HFF-Myc (cell line): ENCODE data around the gene PCDHB1.

Experiments
- DNase-seq: peaks from one replicate; pipeline ENCODE4 v3.0.0-alpha.2; 2011; ENCODE audit warnings: low read depth; ENCODE audit errors: extremely low read depth
- H3K4me3 ChIP-seq: replicated peaks from 2 replicates; pipeline ENCODE4 v1.5.1; 2011; ENCODE audit warnings: low read depth, mild to moderate bottlenecking, control low read depth, low read length
- TF ChIP-seq, protein P1 (sequence below): IDR thresholded peaks from 2 replicates; pipeline ENCODE4 v1.5.1; 2012; ENCODE audit warnings: mild to moderate bottlenecking, low read depth, low read length, control low read depth; ENCODE audit errors: missing control alignments

The PCDHB1 gene

DNA sequence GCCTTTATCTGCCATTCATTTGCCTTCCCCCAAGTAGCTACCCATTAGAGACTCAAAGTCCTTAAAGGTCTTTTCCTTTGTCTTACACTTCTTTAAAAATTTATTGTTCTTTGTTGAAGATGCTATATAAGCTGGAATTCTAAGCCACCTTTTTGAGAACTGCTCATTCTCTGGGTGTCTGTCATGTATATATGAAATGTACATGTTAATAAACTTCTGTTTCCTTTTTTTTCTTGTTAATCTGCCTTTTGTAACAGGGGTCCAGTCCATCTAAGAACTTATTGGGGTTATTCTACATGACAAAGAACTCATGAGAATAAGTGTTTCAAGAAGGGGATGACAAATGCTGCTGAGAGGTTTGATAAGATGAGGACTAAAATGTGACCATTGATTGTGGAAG, 43.4 kb upstream of the PCDHB1 start:
- TF ChIP-seq, protein P1, sequence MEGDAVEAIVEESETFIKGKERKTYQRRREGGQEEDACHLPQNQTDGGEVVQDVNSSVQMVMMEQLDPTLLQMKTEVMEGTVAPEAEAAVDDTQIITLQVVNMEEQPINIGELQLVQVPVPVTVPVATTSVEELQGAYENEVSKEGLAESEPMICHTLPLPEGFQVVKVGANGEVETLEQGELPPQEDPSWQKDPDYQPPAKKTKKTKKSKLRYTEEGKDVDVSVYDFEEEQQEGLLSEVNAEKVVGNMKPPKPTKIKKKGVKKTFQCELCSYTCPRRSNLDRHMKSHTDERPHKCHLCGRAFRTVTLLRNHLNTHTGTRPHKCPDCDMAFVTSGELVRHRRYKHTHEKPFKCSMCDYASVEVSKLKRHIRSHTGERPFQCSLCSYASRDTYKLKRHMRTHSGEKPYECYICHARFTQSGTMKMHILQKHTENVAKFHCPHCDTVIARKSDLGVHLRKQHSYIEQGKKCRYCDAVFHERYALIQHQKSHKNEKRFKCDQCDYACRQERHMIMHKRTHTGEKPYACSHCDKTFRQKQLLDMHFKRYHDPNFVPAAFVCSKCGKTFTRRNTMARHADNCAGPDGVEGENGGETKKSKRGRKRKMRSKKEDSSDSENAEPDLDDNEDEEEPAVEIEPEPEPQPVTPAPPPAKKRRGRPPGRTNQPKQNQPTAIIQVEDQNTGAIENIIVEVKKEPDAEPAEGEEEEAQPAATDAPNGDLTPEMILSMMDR = no peak
- no peak overlapping the region for H3K4me3 ChIP-seq
- no peak for DNase-seq

DNA sequence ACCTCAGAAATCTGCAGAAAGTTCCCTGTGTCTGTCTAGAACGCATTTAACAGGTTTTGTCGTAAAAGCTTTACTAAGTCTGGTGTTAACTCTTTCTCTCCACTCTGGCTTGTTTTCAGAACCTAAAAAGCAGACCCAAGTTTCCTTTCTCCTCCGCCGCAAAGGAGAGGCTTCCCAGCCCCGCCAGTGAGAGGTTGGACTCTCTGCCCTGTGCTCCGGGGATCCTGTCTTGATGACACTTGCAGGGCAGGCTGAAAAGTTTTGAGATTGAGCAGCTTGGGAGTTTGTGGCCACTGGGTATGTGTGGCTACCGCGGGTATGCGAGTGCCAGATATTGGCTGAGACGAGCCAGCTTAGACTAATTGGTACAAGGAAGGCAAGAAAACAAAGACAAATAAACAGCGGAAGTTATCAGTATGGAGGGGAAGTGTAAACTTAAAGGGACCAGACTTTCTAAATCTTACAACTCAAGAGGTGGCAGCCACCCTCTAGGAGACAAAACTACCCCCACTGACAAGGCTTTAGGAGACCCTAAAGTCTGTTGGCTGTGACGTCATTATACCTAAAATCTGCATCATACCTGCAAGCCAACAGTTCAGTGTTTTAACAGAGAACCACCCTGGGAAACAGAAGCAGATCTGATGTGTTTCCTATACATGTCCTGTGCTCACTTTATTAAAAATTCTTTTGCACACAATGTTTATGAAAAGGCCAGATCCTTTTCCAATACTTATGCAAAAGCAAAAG, 41.0 kb upstream of the PCDHB1 start:
- DNase-seq = no peak
- TF ChIP-seq, protein P1 = no peak
- H3K4me3 ChIP-seq = no peak overlapping the region

DNA sequence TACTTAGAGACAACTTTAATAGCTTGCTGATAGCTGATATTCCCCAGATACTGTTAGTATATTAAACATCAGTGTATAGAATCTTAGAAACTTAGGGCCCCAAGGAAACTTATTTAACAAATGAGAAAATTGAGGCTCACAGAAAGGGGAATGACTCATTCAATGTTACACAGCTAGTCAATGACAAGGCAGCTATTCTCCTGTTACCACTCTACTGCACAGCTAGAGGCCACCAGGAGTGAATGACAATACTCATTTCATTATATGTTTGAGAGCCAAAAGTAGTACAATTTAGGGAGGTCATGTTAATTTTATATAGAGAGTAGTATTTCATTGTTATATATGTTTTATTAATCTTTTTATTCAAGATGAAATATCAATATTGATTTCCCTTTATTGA, 33.2 kb upstream of the PCDHB1 start:
- no peak overlapping the region for H3K4me3 ChIP-seq
- TF ChIP-seq, protein P1 = no peak
- no peak for DNase-seq

DNA sequence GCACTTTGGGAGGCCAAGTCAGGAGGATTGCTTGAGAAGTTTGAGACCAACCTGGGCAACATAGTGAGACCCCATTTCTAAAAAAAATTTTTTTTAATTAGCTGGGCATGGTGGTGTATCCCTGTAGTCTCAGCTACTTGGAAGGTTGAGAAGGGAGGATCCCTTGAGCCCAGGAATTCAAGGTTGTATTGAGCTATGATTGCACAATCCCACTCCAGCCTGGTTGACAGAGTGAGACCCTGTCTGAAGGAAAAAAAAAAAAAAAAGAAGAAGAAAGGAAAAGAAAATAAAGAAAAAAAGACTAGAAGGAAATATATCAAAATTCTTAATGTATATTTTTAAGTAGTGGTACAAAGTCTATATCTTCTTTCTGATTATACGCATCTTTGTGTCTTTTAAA, 28.8 kb upstream of the PCDHB1 start:
- DNase-seq = no peak

DNA sequence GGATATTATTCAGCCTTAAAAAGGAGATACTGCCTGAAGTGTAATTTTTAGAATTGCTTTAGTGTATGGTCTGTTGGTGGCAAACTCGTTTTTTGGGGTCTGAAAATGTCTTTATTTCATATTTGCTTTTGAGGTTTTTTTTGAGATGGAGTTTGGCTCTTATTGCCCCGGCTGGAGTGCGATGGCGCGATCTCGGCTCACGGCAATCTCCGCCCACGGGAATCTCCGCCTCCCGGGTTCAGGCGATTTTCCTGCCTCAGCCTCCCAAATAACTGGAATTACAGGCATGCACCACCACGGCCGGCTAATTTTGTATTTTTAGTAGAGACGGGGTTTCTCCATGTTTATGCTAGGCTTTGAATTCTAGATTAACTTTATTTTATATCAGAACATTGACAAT, 20.2 kb upstream of the PCDHB1 start:
- H3K4me3 ChIP-seq = no peak overlapping the region
- no peak for DNase-seq
- TF ChIP-seq, protein P1 = no peak

More for the DNA sequence above, 28.8 kb upstream of the PCDHB1 start:
- H3K4me3 ChIP-seq = no peak overlapping the region
- TF ChIP-seq, protein P1 = no peak

DNA sequence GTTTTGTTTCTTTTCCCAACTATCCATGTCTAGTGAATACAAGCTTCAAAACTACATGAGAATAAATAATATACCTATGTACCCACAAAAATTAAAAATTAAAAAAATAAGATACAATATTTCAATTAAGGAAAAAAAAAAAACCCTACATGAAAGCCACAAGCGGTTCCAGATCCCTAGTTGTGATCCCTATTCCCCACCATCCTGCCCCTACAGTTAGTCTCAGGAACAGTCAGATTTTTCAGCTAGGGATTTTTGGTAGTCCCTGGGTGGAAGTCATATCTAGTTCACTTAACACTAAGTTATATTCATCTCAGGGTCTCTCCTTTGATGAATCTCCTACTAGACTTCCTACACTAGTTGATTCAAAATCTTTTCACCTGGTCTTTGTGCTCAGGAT, 18.5 kb upstream of the PCDHB1 start:
- H3K4me3 ChIP-seq = no peak overlapping the region
- DNase-seq = no peak
- TF ChIP-seq, protein P1 = no peak

DNA sequence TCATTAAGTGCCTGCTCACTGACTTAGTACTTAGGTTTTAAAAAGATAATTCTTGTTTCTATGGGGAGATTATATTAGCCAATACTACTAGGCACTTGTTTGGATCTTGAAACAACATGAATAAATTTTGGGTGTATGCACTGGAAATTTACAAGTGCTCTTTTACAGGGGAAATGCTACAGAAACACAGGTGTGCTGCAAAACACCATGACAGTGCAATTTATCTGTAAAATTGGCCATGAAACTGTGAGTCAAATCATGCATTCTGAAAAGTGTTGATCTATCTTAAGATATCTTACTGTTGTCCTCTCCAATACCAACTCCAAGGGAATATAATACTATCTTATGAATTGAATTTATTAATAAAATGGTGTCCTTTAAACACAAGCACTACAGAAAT, 12.1 kb upstream of the PCDHB1 start:
- TF ChIP-seq, protein P1 = no peak
- no peak for DNase-seq

More for the DNA sequence above, 12.1 kb upstream of the PCDHB1 start:
- no peak overlapping the region for H3K4me3 ChIP-seq
